IMR-90 (cell line): ENCODE measurements around the gene CFAP92. TPM values are rescaled to one million over a fixed set of nuclear protein-coding genes. Genes with fewer than 3 reads are reported as not detected.

ENCODE experiments used
- ATAC-seq: fragments of 200-7000 bp; cut with Tn5 transposase; 2 replicates; pipeline ENCODE4 v1.9.1; 2020; ENCODE audit warnings: low read depth, mild to moderate bottlenecking, moderate library complexity
- BruUV-seq: library from RNA; stranded (reverse); fragments of 400-500 nt; replicated peaks from 2 replicates; lab custom pipeline; 2021; lab: Mats Ljungman, UMichigan
- CTCF ChIA-PET: fragments of 300-600 bp; formaldehyde crosslinking; extraction: SDS; loops from one replicate; lab custom pipeline; 2021; ENCODE audit warnings: antibody characterized with exemption; lab: Yijun Ruan, JAX
- POLR2A ChIA-PET: fragments of 300-600 bp; sonication (Branson Sonifier 250); formaldehyde crosslinking; loops from one replicate; lab custom pipeline; 2022; ENCODE audit warnings: antibody characterized with exemption; ENCODE audit not compliant: unreplicated experiment; lab: Charles Lee
- DNase-seq: peaks from one replicate; pipeline ENCODE4 v3.0.0; 2013
- H2AFZ ChIP-seq: replicated peaks from 2 replicates; pipeline ENCODE3; 2013; ENCODE audit warnings: low read length, mild to moderate bottlenecking; ENCODE audit not compliant: poor library complexity
- H2AK5ac ChIP-seq: 2 replicates; pipeline ENCODE4 v1.6.1; 2013; ENCODE audit warnings: low read depth, low read length, inconsistent platforms
- H2AK9ac ChIP-seq: replicated peaks from 2 replicates; pipeline ENCODE3; 2013; ENCODE audit warnings: mild to moderate bottlenecking, low read depth, low read length, moderate library complexity; ENCODE audit not compliant: poor library complexity
- H2BK120ac ChIP-seq: 2 replicates; pipeline ENCODE4 v1.6.1; 2013; ENCODE audit warnings: low read depth, low read length, inconsistent platforms
- H2BK15ac ChIP-seq: 3 replicates; pipeline ENCODE4 v1.6.1; 2013; ENCODE audit warnings: low read depth, low read length, inconsistent platforms
- H2BK20ac ChIP-seq: 2 replicates; pipeline ENCODE4 v1.6.1; 2013; ENCODE audit warnings: low read depth, mild to moderate bottlenecking, inconsistent platforms, low read length, moderate library complexity
- H2BK5ac ChIP-seq: 2 replicates; pipeline ENCODE4 v1.6.1; 2013; ENCODE audit warnings: mild to moderate bottlenecking, low read depth, low read length, inconsistent platforms; ENCODE audit not compliant: poor library complexity, severe bottlenecking
- H3K14ac ChIP-seq: replicated peaks from 2 replicates; pipeline ENCODE4 v1.6.1; 2013; ENCODE audit warnings: low read depth, low read length, inconsistent platforms
- H3K18ac ChIP-seq: 2 replicates; pipeline ENCODE4 v1.6.1; 2013; ENCODE audit warnings: low read depth, low read length, control low read depth
- H3K23ac ChIP-seq: 2 replicates; pipeline ENCODE4 v1.6.1; 2013; ENCODE audit warnings: low read depth, low read length, inconsistent platforms
- H3K27ac ChIP-seq: 2 replicates; pipeline ENCODE4 v1.5.1; 2013; ENCODE audit warnings: mild to moderate bottlenecking, control low read depth, low read length; ENCODE audit not compliant: insufficient read depth
- H3K27me3 ChIP-seq: 2 replicates; pipeline ENCODE4 v1.6.1; 2013; ENCODE audit warnings: low read length; ENCODE audit not compliant: control insufficient read depth, insufficient read depth
- H3K36me3 ChIP-seq: 2 replicates; pipeline ENCODE4 v1.6.1; 2013; ENCODE audit warnings: low read length, mixed read lengths; ENCODE audit not compliant: control insufficient read depth, insufficient read depth
- H3K4ac ChIP-seq: 2 replicates; pipeline ENCODE4 v1.6.1; 2013; ENCODE audit warnings: low read depth, low read length, inconsistent platforms
- H3K4me1 ChIP-seq: 2 replicates; pipeline ENCODE4 v1.6.1; 2013; ENCODE audit warnings: low read length, mixed read lengths; ENCODE audit not compliant: control insufficient read depth, insufficient read depth
- H3K4me2 ChIP-seq: 2 replicates; pipeline ENCODE4 v1.6.1; 2013; ENCODE audit warnings: low read depth, mild to moderate bottlenecking, control low read depth, low read length, moderate library complexity
- H3K4me3 ChIP-seq: 2 replicates; pipeline ENCODE4 v1.5.1; 2013; ENCODE audit warnings: low read depth, mild to moderate bottlenecking, control low read depth, low read length, moderate library complexity; ENCODE audit not compliant: insufficient read depth
- H3K56ac ChIP-seq: 2 replicates; pipeline ENCODE4 v1.6.1; 2013; ENCODE audit warnings: low read length, inconsistent platforms; ENCODE audit not compliant: insufficient read depth; ENCODE audit errors: extremely low read depth
- H3K79me1 ChIP-seq, 2 experiments: 2 replicates each; pipeline ENCODE4 v1.6.1; 2013; ENCODE audit warnings: low read length in 2 of 2, inconsistent platforms in 1 of 2, low read depth in 1 of 2
- H3K9ac ChIP-seq: 2 replicates; pipeline ENCODE4 v1.6.1; 2013; ENCODE audit warnings: low read depth, low read length, control low read depth
- H3K9me1 ChIP-seq: 2 replicates; pipeline ENCODE4 v1.6.1; 2013; ENCODE audit warnings: low read length, inconsistent platforms; ENCODE audit not compliant: insufficient read depth
- H3K9me3 ChIP-seq: 2 replicates; pipeline ENCODE4 v1.6.1; 2013; ENCODE audit warnings: low read length; ENCODE audit not compliant: control insufficient read depth, insufficient read depth
- H4K20me1 ChIP-seq: 2 replicates; pipeline ENCODE4 v1.6.1; 2013; ENCODE audit warnings: low read length, inconsistent platforms; ENCODE audit not compliant: insufficient read depth
- H4K5ac ChIP-seq: 2 replicates; pipeline ENCODE4 v1.6.1; 2013; ENCODE audit warnings: mild to moderate bottlenecking, low read depth, low read length, control low read depth
- H4K8ac ChIP-seq, 2 experiments: 2 replicates each; pipeline ENCODE4 v1.6.1; 2013; ENCODE audit warnings: low read depth in 2 of 2, low read length in 2 of 2, control low read depth in 1 of 2, inconsistent platforms in 1 of 2
- H4K91ac ChIP-seq: 2 replicates; pipeline ENCODE4 v1.6.1; 2013; ENCODE audit warnings: low read depth, low read length, inconsistent platforms; ENCODE audit not compliant: insufficient read depth
- BHLHE40 ChIP-seq: fragments of 150-350 bp; IDR thresholded peaks from 2 replicates; pipeline ENCODE4 v1.6.1; 2016; ENCODE audit warnings: mild to moderate bottlenecking, low read depth, low read length
- CHD1 ChIP-seq: IDR thresholded peaks from 2 replicates; pipeline ENCODE4 v1.6.1; 2012; ENCODE audit warnings: low read depth, low read length, improper control_type of control experiment
- FOS ChIP-seq: fragments of 150-350 bp; IDR thresholded peaks from 2 replicates; pipeline ENCODE4 v1.6.1; 2016; ENCODE audit warnings: low read depth, low read length
- MAFK ChIP-seq: IDR thresholded peaks from 2 replicates; pipeline ENCODE4 v1.6.1; 2012; ENCODE audit warnings: low read depth, low read length, improper control_type of control experiment
- MXI1 ChIP-seq: IDR thresholded peaks from 2 replicates; pipeline ENCODE4 v1.6.1; 2012; ENCODE audit warnings: low read depth, mild to moderate bottlenecking, low read length, moderate library complexity, borderline replicate concordance
- NFE2L2 ChIP-seq: fragments of 150-350 bp; IDR thresholded peaks from 2 replicates; pipeline ENCODE4 v1.6.1; 2016; ENCODE audit warnings: low read depth, mild to moderate bottlenecking, low read length
- POLR2A ChIP-seq: IDR thresholded peaks from 2 replicates; pipeline ENCODE4 v1.6.1; 2012; ENCODE audit warnings: mild to moderate bottlenecking, low read depth, low read length
- RCOR1 ChIP-seq: IDR thresholded peaks from 2 replicates; pipeline ENCODE4 v1.6.1; 2012; ENCODE audit warnings: mild to moderate bottlenecking, low read length, improper control_type of control experiment; ENCODE audit not compliant: insufficient replicate concordance
- RFX5 ChIP-seq: IDR thresholded peaks from 2 replicates; pipeline ENCODE4 v1.8.0; 2012; ENCODE audit warnings: low read depth, mild to moderate bottlenecking, low read length, moderate library complexity
- SMC3 ChIP-seq: fragments of 150-350 bp; IDR thresholded peaks from 2 replicates; pipeline ENCODE4 v1.6.1; 2016; ENCODE audit warnings: low read depth, mild to moderate bottlenecking, antibody characterized with exemption, low read length, moderate library complexity
- WGBS, 2 experiments: methylation state at CpG; one replicate each; pipeline versions ENCODE4 v1.1.5 to v1.1.7; 2013; ENCODE audit warnings: missing lambda C conversion rate in 2 of 2; ENCODE audit not compliant: insufficient read length in 1 of 2; ENCODE audit errors: extremely low coverage in 2 of 2; 5-methylcytosine and 5-hydroxymethylcytosine counted together
- dilution Hi-C: fragments of 300-500 bp; cut with HindIII; formaldehyde crosslinking; loops from one replicate; pipeline ENCODE4 v1.14.3; 2018; ENCODE audit warnings: low sequenced_read_pairs; ENCODE audit not compliant: unreplicated experiment
- in situ Hi-C: fragments of 300-500 bp; cut with MboI; formaldehyde crosslinking; loops from 3 replicates; pipeline ENCODE4 v1.14.3; 2019; ENCODE audit warnings: low sequenced_read_pairs, inconsistent platforms, mixed read lengths
- intact Hi-C: fragments of 100-400 bp; cut with micrococcal nuclease; formaldehyde crosslinking; loops from 2 replicates; pipeline ENCODE4 v1.10.0; 2022
- polyA plus RNA-seq, 3 experiments: library from polyadenylated mRNA; depleted of rRNA; stranded (reverse); fragments of >200 nt; gene quantifications; 2 replicates each; pipeline ENCODE4 v1.2.3, GENCODE V29; 2012; ENCODE audit warnings: low replicate concordance in 1 of 3
- total RNA-seq: library from RNA; depleted of rRNA; stranded (reverse); fragments of >200 nt; gene quantifications from 2 replicates; pipeline ENCODE4 v1.2.3, GENCODE V29; 2012
- TF ChIP-seq, protein P1 (sequence below): conservative IDR thresholded peaks from 2 replicates; pipeline ENCODE4 v1.5.1; 2012; ENCODE audit warnings: mild to moderate bottlenecking, low read depth, low read length, improper control_type of control experiment
- TF ChIP-seq, protein P2 (sequence below): fragments of 150-350 bp; IDR thresholded peaks from 2 replicates; pipeline ENCODE4 v1.6.1; 2016; ENCODE audit warnings: low read depth, mild to moderate bottlenecking, low read length, moderate library complexity, borderline replicate concordance

CFAP92 gene
- total and polyA plus RNA-seq, 2 of the 4 experiments (the other 2 are of a cell fraction) = not detected

DNA sequence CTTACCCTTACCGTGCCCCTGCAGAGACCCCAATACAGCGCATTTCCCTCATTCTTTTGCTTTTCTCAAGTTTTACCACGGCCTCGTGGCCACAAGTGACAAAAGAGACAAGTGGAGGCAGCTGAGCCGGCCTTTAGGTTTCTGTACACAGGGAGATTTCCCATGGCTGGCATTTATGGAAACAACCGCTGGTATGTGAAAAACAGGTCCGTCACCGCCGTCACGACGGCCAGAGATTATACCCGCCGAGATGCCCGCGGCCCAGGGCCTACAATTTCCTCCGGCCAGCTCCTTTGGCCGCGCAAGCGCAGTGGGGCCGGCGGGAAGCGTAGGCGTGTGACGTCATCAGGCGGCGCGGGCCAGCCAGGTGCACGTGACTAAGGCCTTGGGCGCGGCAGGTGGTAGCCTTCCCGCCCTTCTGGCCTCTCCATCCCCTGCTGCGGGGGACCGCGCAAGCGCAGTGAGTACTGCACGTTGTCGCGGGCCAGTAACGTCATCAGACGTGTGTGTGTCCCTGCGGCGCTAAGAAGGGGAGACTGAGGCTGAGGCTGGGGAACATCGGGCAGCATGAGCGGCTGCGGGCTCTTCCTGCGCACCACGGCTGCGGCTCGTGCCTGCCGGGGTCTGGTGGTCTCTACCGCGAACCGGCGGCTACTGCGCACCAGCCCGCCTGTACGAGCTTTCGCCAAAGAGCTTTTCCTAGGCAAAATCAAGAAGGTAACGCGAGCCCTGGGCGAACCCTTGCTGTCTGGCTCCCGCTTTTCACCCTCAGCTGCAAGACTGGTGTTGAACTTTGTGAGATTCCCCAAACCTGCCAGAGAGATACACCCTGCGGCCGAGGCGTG lies 114.5 kb downstream of the CFAP92 start, which contains the start of gene ACAD9 (continued):
- no peak; the same call in 1 of the 2 replicates for TF ChIP-seq MAFK
- peak; percentile 81 for TF ChIP-seq MXI1
- TF ChIP-seq CHD1 = no peak
- TF ChIP-seq POLR2A = peak; percentile 97

DNA sequence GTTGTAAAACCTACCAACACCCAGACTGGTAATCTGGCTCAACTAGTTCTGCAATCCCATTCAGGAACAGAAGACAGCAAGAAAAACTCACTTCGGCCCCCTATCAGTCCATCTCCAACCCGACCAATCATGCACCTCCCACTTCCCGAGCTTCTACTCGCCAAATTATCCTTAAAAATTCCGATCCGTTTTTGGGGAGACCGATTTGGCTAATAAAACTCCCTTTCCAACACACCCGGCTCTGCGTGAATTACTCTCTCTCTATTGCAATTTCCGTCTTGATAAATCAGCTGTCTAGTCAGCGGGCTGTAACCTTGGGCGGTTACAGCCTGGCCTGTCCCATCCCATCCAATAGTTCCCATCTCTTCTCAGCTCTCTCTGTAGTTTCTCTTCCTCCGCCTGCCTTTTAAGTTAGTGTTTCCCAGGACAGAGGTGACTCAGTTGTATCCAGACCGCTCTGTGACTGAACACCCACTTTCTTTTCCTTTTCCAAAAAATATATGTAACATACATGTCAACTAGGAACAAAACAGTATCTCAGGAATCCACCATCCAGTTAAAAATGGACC lies 115.2 kb downstream of the CFAP92 start:
- peak overlapping the region; percentile 88 for H3K4me2 ChIP-seq
- H3K27me3 ChIP-seq = 0 out of 2 replicates have a peak, but pooled peaks cover 2% of the 10 kb centered on the region
- H4K91ac ChIP-seq = peak overlapping the region; percentile 84
- H2BK120ac ChIP-seq = peak overlapping the region; percentile 72
- ChIA-PET CTCF (interaction anchor here (1.0 kb wide), 1 partner anchor 44 kb away, joined by 3 read pairs; no protein-coding TSS in a partner anchor), POLR2A (no interaction called here)
- peak; percentile 77 for DNase-seq
- peak overlapping the region; percentile 97 for H3K23ac ChIP-seq
- peak overlapping the region; percentile 93 for H2AFZ ChIP-seq
- H3K4me3 ChIP-seq = peak overlapping the region; percentile 54
- peak overlapping the region; percentile 81 for H4K5ac ChIP-seq
- peaks cover 5% of the 10 kb centered on the region for H3K36me3 ChIP-seq
- peak overlapping the region; percentile 85 for H3K9ac ChIP-seq
- peak overlapping the region; percentile 68 for H3K27ac ChIP-seq
- in situ Hi-C loops (no loop called here), intact Hi-C loops (loop anchor here (2.0 kb wide), 1 partner anchor 198 kb away; no protein-coding TSS in a partner anchor), dilution Hi-C loops (no loop called here)
- peak overlapping the region; percentile 76 to 99 for H4K8ac ChIP-seq
- H3K9me3 ChIP-seq = no peaks in the 10 kb centered on the region
- H2BK15ac ChIP-seq = no peak overlapping the region; the same call in 2 of the 3 replicates
- no peak overlapping the region for H2BK20ac ChIP-seq
- peak; percentile 61 for ATAC-seq
- WGBS, 2 experiments = 2% methylated on average over 11 of the region's 14 CpGs; no CpG with 5 or more reads in 1 of the 2 experiments
- H4K20me1 ChIP-seq = no peaks in the 10 kb centered on the region
- H3K14ac ChIP-seq = peak overlapping the region; percentile 97
- peaks cover 17 to 55% of the 10 kb centered on the region in 2 experiments for H3K79me1 ChIP-seq
- H3K4ac ChIP-seq = peak overlapping the region; percentile 95
- H2BK5ac ChIP-seq = peak overlapping the region; percentile 64
- TSS peak; percentile 57 for BruUV-seq
- peak overlapping the region; percentile 87 for H3K56ac ChIP-seq
- 0 out of 2 replicates have a peak overlapping the region, but pooled peaks have one; percentile 6 for H3K18ac ChIP-seq
- peak overlapping the region; percentile 72 for H2AK5ac ChIP-seq
- H3K9me1 ChIP-seq = peaks cover 4% of the 10 kb centered on the region
- peaks cover 7% of the 10 kb centered on the region for H3K4me1 ChIP-seq
- peak overlapping the region; percentile 95 for H2AK9ac ChIP-seq
- no peak for TF ChIP-seq SMC3
- TF ChIP-seq POLR2A = peak; percentile 77; the same call in 1 of the 2 replicates
- TF ChIP-seq NFE2L2 = no peak
- no peak for TF ChIP-seq MXI1
- TF ChIP-seq, protein P1, sequence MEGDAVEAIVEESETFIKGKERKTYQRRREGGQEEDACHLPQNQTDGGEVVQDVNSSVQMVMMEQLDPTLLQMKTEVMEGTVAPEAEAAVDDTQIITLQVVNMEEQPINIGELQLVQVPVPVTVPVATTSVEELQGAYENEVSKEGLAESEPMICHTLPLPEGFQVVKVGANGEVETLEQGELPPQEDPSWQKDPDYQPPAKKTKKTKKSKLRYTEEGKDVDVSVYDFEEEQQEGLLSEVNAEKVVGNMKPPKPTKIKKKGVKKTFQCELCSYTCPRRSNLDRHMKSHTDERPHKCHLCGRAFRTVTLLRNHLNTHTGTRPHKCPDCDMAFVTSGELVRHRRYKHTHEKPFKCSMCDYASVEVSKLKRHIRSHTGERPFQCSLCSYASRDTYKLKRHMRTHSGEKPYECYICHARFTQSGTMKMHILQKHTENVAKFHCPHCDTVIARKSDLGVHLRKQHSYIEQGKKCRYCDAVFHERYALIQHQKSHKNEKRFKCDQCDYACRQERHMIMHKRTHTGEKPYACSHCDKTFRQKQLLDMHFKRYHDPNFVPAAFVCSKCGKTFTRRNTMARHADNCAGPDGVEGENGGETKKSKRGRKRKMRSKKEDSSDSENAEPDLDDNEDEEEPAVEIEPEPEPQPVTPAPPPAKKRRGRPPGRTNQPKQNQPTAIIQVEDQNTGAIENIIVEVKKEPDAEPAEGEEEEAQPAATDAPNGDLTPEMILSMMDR = no peak
- TF ChIP-seq RFX5 = peak; percentile 14; the same call in 1 of the 2 replicates
- TF ChIP-seq, protein P2, sequence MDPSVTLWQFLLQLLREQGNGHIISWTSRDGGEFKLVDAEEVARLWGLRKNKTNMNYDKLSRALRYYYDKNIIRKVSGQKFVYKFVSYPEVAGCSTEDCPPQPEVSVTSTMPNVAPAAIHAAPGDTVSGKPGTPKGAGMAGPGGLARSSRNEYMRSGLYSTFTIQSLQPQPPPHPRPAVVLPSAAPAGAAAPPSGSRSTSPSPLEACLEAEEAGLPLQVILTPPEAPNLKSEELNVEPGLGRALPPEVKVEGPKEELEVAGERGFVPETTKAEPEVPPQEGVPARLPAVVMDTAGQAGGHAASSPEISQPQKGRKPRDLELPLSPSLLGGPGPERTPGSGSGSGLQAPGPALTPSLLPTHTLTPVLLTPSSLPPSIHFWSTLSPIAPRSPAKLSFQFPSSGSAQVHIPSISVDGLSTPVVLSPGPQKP = no peak
- TF ChIP-seq RCOR1 = no peak
- no peak for TF ChIP-seq BHLHE40
- TF ChIP-seq FOS = peak; percentile 35; the same call in 1 of the 2 replicates
